SK-N-SH treated with all-trans-retinoic acid at 6 μM for 48 hours (cell line): Measurements from ENCODE around the gene SMAD6.

Experiments used
- ARNTL ChIP-seq: fragments of 450-650 bp; formaldehyde crosslinking; IDR thresholded peaks from 2 replicates; pipeline ENCODE4 v1.5.0; 2020; ENCODE audit warnings: low read depth, mild to moderate bottlenecking, moderate library complexity, borderline replicate concordance
- BACH2 ChIP-seq: fragments of 250-450 bp; sonication (Bioruptor Pico); IDR thresholded peaks from 2 replicates; pipeline ENCODE4 v1.9.0; 2021; ENCODE audit warnings: mild to moderate bottlenecking, borderline replicate concordance
- CSDC2 ChIP-seq: fragments of 250-450 bp; sonication (Bioruptor Pico); IDR thresholded peaks from 2 replicates; pipeline ENCODE4 v1.5.0; 2020; ENCODE audit warnings: mild to moderate bottlenecking, moderate library complexity
- CSRNP3 ChIP-seq: fragments of 250-450 bp; sonication (Bioruptor Pico); IDR thresholded peaks from 2 replicates; pipeline ENCODE4 v1.5.1; 2021; ENCODE audit warnings: mild to moderate bottlenecking, moderate library complexity
- ISL1 ChIP-seq: fragments of 250-450 bp; sonication (Bioruptor Pico); IDR thresholded peaks from 2 replicates; pipeline ENCODE4 v2.1.2; 2022; ENCODE audit warnings: mild to moderate bottlenecking, moderate library complexity
- OSR1 ChIP-seq: fragments of 250-450 bp; sonication (Bioruptor Pico); IDR thresholded peaks from 2 replicates; pipeline ENCODE4 v1.8.0; 2022; ENCODE audit warnings: moderate library complexity, mild to moderate bottlenecking, inconsistent platforms
- PPARA ChIP-seq: fragments of 250-450 bp; sonication (Bioruptor Pico); IDR thresholded peaks from 2 replicates; pipeline ENCODE4 v1.5.0; 2020; ENCODE audit warnings: mild to moderate bottlenecking, borderline replicate concordance
- SNAI2 ChIP-seq: fragments of 250-450 bp; sonication (Bioruptor Pico); IDR thresholded peaks from 2 replicates; pipeline ENCODE4 v1.5.0; 2020; ENCODE audit warnings: mild to moderate bottlenecking, moderate library complexity
- ZC3H10 ChIP-seq: fragments of 250-450 bp; sonication (Bioruptor Pico); IDR thresholded peaks from 2 replicates; pipeline ENCODE4 v1.5.1; 2021; ENCODE audit warnings: mild to moderate bottlenecking, moderate library complexity
- ZFP3 ChIP-seq: fragments of 250-450 bp; sonication (Bioruptor Pico); IDR thresholded peaks from 2 replicates; pipeline ENCODE4 v1.5.0; 2020; ENCODE audit warnings: mild to moderate bottlenecking, moderate library complexity
- ZFP30 ChIP-seq: fragments of 450-650 bp; formaldehyde crosslinking; IDR thresholded peaks from 2 replicates; pipeline ENCODE4 v1.5.0; 2022; ENCODE audit warnings: mild to moderate bottlenecking, moderate library complexity
- ZNF565 ChIP-seq: fragments of 450-650 bp; formaldehyde crosslinking; conservative IDR thresholded peaks from 2 replicates; pipeline ENCODE4 v1.5.0; 2020; ENCODE audit warnings: low read depth, mild to moderate bottlenecking, moderate library complexity
- ZNF8 ChIP-seq: fragments of 450-650 bp; formaldehyde crosslinking; IDR thresholded peaks from 2 replicates; pipeline ENCODE4 v1.5.0; 2020; ENCODE audit warnings: mild to moderate bottlenecking, moderate library complexity

- TF ChIP-seq ISL1 (CRISPR knock-in tag) = no peak
- TF ChIP-seq ZFP30 = no peak
- TF ChIP-seq ARNTL (CRISPR knock-in tag) = no peak
- no peak for TF ChIP-seq PPARA (CRISPR knock-in tag)
- TF ChIP-seq ZNF565 = no peak
- no peak for TF ChIP-seq CSRNP3 (CRISPR knock-in tag)
- TF ChIP-seq ZFP3 = no peak
- TF ChIP-seq CSDC2 (CRISPR knock-in tag) = no peak
- TF ChIP-seq ZC3H10 (CRISPR knock-in tag) = no peak
- TF ChIP-seq SNAI2 (CRISPR knock-in tag) = no peak
- TF ChIP-seq ZNF8 (CRISPR knock-in tag) = no peak
- TF ChIP-seq BACH2 (CRISPR knock-in tag) = no peak
- no peak for TF ChIP-seq OSR1 (CRISPR knock-in tag)
Measured at GRCh38 chr15:66777596-66778313, 75.7 kb downstream of the SMAD6 start.
